Measurements from ENCODE around the gene WRNIP1.
"Not testable (repeated sequence)": the region's sequence is repeated elsewhere in the genome, so short reads cannot be mapped to it uniquely, and the experiment has no call there.

WRNIP1 gene

DNA sequence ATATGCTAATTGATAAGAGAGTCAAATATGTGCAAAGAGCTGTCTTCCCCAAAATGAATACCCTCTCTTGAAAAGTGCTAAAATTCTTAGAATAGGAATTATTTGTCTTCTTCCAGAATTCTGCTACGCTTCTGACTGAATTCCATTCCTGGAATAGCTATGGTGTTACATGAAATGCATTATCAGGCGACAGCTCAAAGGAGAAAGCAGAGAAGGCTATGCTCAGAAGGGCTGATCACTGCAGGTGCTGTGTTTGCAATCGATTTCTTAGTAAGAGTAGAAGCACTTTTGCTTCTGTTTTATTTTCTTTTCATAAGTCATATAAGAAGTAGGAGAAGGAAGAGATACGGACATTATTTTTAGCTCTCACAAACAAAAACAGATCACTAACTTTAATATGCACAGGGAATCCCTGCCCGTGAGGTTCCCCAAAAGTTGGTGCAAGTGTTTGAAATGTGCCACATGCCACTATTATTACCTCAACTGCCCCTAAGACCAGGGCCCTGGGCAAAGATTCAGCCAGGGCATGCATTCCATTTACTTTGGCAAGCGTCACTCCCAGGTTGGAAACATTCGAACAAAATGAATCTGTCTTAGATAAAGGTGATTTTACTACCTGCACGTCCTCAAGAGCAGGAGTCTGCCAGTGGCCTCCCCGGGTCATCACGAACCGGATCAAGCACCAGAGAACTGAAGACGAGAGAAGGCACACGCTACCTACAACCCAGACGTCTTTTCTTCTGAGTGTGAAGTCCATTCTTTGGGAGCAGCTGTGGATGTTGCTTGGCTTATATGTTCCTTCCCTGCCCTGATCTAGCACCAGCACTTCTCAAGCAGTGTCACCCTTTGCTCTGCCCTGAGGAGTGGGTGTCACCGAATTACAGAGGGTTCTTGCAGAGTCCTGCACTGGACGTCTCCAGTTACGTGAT is 21.6 kb upstream of the WRNIP1 start:
- DNase-seq = no peak

DNA sequence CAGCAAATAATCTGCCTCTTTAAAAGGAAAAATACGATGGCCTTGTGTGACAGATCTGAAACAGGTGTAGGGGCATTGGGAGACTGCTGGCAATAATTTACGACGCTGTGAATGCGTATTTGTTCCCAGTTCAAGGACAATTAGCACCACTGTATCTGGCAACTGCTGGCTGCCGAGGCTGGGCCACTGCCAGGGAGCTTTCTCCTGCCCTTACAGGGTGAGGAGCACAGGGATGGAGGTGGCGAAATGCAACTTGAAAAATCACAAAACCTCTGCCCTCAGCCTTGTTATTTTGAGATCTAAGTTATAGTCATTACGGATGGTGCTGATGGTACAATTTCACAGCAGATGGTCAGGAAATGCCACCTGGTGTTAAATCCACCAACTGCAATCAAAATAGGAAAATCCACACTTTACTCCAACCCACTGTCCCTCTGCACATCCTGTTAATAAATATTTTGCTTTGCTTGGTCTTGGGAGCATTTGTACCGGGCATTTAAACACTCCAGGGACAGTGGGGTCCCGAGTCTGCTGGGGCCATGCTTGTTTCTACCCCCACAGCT is 20.9 kb upstream of the WRNIP1 start:
- no peak for DNase-seq

DNA sequence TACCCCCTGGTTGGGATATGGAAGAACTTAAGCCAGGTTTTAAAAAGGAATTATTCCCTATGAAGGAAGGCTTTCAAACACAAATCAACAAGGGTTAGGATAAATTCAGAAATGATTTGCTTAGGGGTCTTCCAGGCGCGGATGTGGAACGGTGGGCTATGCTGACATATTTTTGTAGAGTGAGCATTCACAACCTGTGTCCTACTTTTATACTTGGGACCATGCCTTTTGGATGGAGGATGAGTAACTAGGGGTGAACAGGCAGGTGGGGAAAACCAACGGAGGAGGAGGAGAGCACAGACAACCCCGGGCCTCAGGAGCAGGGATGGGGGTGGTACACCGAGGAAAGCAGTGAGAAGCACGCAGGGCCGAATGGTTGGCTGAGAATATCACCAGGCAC is 20.4 kb upstream of the WRNIP1 start:
- no peak for DNase-seq

- DNase-seq = no peak
Measured at GRCh38 chr6:2745246-2745645, 19.9 kb upstream of the WRNIP1 start.

DNA sequence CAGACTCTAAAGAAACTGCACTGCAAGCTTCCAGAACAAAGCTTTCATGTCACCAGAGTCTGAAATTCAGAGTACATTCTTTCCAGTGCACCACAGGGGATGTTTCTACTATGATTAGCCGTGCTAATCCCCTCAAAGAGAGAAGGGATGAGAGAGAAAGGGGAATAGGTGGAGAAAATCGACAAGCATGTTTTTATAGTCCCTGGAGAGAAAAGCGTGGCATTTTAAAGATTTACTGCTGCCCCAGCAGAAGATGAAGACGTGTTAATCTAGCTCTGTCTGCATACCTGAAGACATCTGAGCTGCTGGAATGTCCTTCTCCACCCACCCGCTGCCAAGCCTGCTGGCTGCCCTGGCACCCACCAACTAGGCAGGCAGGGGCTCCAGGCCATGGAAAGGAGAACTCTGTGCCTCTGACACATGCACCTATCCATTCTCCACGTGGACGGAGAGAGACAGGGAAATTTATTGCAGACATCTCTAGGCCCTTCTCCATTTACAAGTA is 18.6 kb upstream of the WRNIP1 start:
- DNase-seq = no peak

DNA sequence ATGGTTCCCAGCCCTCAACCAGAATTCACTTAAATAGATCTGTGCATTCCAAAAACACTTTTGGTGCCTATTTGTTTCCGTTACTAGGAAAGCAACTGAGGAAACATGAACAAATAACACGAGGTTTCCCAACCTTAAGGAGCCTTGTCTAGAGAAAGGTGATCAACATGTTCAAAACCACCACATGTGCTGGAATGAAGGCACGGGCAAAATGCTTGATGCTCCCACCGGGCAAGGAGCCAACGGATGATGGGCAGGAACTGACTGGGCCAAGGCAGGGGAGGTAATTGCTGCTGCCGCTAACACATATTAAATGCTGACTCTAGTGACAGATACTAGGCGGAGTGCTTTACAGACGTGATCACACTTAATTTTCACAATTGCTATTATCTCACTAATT is 17.0 kb upstream of the WRNIP1 start:
- DNase-seq = no peak

DNA sequence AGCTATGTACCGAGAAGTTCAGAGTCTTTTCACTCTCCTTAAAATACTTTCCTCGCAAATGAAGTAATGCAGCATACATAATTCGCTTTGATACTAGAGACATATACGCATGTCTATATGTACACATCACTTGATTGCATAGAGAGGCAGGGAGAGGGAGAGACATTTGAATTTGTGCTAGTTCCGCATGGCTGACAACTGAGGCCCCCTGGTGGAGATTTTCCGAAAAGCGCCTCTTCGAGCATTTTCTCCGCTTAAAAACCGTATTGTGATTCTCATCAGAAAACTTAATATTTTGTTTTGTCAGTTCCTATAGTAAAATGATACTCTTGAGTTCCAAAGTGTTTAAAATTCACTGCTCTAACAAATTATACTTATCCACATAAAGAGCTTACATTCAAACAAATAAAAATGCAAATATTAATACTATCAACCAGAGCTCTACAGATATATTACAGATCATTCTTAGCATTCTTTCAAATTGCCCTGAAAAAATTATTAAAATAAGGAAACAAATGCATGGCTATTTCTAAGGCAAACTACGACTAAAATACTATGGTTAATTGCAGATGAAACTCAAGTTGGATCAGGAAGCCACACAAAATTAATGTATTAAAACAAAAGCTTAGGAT is 15.1 kb upstream of the WRNIP1 start:
- peak; percentile 54 for DNase-seq

GRCh38 chr6:2750832-2751231 is 14.4 kb upstream of the WRNIP1 start, which contains the start of gene MYLK4:
Gene MYLK4, minus strand, starts transcription at chr6:2750922. Its CDS starts 1,628 bp downstream, at chr6:2749294.
- no peak for DNase-seq

DNA sequence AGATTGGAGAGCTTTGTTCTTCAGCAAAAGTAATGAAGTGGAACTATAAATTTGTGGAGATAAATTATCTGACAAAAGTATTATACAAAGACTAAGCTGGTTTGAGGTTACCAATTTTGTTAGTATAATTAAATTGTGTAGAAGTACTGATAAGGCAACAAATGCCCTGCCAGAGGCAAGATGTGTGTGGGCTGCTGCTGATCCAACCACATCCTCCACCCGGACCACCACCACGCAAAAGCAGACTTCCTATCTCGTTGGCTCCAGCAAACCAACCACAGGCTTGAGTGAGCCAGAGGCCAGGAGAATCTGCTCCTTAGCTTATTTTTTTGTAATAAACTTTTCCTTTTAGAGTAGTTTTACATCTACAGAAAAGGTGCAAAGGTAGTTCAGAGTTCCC is 13.3 kb upstream of the WRNIP1 start:
- DNase-seq = no peak

DNA sequence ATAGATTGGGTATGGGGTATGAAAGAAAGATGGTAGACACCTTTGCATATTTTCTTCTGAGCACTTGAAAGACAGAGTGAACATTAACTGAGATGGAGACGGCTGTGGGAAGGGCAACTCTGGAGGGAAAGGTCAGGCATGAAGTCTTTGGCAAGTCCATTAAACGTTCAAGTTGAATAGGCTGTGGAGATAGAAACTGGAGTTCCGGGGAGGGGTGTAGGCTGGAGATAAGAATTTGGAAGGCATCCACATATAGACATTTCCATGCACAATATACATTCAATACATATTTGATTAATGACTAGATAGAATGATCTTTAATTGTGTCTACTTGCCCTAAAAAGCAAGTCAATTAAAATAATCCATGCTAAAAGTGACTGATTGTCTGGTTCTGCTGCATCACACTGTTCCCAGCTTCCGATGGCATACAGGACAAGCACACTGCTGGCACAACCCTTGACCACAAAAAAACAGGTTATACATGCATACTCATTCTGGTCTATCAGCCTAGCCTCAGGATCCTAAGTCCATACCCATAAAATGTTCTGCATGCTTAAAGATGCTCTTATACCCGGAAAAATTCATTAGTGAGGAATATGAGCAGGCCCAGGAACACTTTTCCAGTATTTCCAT is 12.6 kb upstream of the WRNIP1 start:
- no peak for DNase-seq

- DNase-seq = no peak
Measured at GRCh38 chr6:2753110-2753489, 12.1 kb upstream of the WRNIP1 start.

DNA sequence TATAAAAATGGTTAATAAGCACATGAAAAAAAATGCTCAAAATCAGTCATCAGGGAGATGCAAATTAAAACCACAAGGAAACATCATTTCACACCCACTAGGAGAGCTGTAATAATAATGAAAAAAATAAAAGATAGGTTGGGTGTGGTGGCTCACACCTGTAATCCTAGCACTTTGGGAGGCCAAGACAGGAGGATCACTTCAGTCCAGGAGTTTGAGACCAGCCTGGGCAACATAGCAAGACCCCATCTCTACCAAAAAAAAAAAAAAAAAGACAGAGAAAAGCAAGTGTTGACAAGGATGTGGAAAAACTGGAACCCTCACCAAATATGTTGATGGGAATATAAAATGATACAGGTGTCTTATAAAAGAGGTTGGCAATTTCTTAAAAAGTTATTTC is 11.4 kb upstream of the WRNIP1 start:
- no peak for DNase-seq

DNA sequence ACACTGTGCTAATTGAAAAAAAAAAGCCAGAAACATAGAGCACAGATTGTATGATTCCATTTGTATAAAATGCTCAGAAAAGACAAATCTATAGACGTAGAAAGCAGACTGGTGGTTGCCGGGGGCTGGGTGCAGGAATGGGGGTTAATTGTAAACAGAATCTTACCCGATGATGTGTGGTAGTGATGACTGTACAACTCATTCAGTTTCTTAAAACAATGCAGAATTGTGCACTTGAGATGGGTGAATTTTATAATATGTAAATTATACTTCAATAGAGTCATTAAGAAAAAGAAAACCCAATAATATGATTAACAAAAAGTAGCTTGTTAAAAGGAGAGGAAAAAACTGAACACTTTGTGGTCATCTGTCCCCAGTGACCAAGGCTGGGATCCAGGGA is 10.8 kb upstream of the WRNIP1 start:
- no peak for DNase-seq

GRCh38 chr6:2754911-2755310 is 10.3 kb upstream of the WRNIP1 start:
- DNase-seq = no peak

DNA sequence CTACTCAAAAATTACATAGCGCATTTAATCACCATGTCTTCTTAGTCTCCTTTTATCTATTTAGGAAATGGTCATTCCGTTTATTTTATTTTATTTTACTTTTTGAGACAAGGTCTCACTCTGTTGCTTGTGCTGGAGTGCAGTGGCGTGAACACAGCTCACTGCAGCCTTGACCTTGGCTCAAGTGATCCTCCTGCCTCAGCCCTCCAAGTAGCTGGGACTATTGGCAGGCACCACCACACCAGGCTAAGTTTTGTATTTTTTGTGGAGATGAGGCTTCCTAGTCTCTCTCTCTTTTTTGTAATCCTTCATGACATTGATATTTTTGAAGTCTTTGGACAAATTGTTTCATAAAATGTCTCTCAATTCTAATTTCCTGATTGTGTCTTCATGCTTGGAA is 9.7 kb upstream of the WRNIP1 start:
- DNase-seq = no peak

GRCh38 chr6:2756241-2756640 is 9.0 kb upstream of the WRNIP1 start:
- no peak for DNase-seq

GRCh38 chr6:2756687-2757224 is 8.4 kb upstream of the WRNIP1 start:
- DNase-seq = no peak

DNA sequence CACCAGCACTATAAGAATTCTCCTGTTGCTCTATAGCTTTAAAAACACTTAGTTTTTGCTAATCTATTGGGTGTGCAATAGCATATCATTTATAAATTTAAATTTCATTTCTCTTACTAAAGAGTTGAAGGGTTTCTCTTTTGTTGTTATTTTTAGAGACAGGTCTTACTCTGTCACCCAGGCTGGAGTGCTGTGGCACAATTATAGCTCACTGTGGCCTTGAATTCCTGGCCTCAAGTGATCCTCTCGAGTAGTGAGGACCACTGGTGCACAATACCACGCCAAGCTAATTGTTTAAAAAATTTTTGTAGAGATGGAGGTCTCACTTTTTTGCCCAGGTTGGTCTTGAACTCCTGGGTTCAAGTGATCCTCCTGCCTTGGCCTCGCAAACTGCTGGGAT is 6.2 kb upstream of the WRNIP1 start:
- DNase-seq = no peak

DNA sequence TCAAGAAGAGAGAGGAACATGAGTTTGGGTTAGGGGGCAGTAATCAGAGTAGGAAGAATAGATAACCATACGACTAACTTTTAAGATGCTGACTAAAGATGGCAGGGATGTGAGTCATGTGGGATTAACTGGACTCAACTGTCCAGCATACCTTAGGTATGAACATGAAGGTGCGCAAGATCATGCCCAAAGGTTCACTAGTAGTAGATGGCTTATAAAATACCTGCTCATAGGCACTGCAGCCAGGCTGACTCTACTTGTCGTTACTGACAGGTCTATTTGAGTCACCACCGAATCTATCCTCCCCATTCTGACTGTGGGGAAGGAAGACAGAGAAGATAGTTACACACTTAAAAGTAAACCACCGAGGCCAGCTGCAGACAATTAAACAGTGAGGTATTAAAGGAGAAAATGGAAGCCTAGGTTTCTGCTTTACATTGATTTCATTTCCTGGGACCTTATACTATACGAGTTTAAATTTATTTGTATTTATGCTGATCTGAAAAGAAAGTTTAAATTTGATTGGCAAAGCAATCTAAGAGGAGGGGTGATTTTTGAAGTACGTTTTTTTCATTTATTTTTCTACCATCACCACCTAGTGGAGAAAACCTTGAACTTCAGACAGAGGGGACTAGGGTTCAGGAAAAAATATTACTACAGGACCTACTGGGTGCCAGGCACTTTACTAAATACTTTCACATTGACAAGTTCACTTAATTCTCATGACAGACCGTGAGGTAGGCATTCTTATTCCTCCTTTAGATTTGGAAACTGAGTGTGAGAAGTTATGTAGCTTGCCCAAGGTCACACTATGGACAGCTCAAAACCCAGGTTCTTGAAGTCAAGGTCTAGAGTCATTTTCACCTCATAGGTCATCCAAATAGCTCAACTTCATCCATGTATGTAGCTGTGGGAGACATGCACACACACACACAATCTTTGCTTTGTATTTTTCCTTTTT is 4.0 kb upstream of the WRNIP1 start:
- DNase-seq = no peak

DNA sequence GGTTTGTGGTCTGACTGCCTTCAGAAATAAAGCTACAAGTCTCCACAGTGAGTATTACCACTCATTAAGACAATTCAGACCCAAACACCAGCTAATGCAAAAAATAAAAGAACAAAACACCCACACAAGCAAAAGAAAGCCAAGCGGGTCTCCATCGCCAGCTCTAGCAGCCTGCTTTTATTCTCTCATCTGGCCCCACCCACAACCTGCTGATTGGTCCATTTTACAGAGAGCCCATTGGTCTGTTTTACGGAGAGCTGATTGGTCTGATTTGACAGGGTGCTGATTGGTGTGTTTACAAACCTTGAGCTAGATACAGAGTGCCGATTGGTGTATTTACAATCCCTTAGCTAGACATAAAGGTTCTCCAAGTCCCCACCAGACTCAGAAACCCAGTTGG is 2.3 kb upstream of the WRNIP1 start:
- not testable (repeated sequence) for DNase-seq

DNA sequence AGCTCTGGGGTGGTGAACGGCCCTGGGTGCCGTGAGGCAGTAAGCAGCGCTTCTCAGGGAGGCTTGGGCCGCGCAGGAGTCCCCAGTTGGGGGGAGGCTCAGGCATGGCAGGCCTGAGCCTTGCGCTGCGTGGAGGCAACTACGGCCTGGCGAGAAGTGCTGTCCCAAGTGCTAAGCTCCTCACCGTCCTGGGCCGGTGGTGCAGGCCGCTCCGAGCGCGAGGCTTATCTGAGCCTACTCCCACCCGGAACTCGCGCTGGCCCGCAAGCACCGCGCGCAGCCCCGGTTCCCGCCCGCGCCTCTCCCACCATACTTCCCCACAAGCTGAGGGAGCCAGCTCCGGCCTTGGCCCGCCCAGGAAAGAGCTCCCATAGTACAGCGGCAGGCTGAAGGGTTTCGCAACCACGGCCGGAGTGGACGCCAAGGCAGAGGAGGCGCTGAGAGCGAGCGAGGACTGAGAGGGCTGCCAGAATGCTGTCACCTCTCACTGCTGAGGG is 1.8 kb upstream of the WRNIP1 start:
- no peak for DNase-seq

Measured in HCEC 1CT (cell line).